IMR-90 (cell line): ENCODE results near the gene LEP. TPM values are rescaled to one million over a fixed set of nuclear protein-coding genes. Genes with fewer than 3 reads are reported as not detected.
A peak's percentile ranks its signal among the peaks of the same experiment; 100 is the strongest.

Source experiments
- ATAC-seq: fragments of 200-7000 bp; cut with Tn5 transposase; 2 replicates; pipeline ENCODE4 v1.9.1; 2020; ENCODE audit warnings: low read depth, mild to moderate bottlenecking, moderate library complexity
- BruUV-seq: library from RNA; stranded (reverse); fragments of 400-500 nt; replicated peaks from 2 replicates; lab custom pipeline; 2021; lab: Mats Ljungman, UMichigan
- CTCF ChIA-PET: fragments of 300-600 bp; formaldehyde crosslinking; extraction: SDS; loops from one replicate; lab custom pipeline; 2021; ENCODE audit warnings: antibody characterized with exemption; lab: Yijun Ruan, JAX
- POLR2A ChIA-PET: fragments of 300-600 bp; sonication (Branson Sonifier 250); formaldehyde crosslinking; loops from one replicate; lab custom pipeline; 2022; ENCODE audit warnings: antibody characterized with exemption; ENCODE audit not compliant: unreplicated experiment; lab: Charles Lee
- DNase-seq: peaks from one replicate; pipeline ENCODE4 v3.0.0; 2013
- H2AFZ ChIP-seq: replicated peaks from 2 replicates; pipeline ENCODE3; 2013; ENCODE audit warnings: low read length, mild to moderate bottlenecking; ENCODE audit not compliant: poor library complexity
- H2AK5ac ChIP-seq: 2 replicates; pipeline ENCODE4 v1.6.1; 2013; ENCODE audit warnings: low read depth, low read length, inconsistent platforms
- H2AK9ac ChIP-seq: replicated peaks from 2 replicates; pipeline ENCODE3; 2013; ENCODE audit warnings: mild to moderate bottlenecking, low read depth, low read length, moderate library complexity; ENCODE audit not compliant: poor library complexity
- H2BK120ac ChIP-seq: 2 replicates; pipeline ENCODE4 v1.6.1; 2013; ENCODE audit warnings: low read depth, low read length, inconsistent platforms
- H2BK15ac ChIP-seq: 3 replicates; pipeline ENCODE4 v1.6.1; 2013; ENCODE audit warnings: low read depth, low read length, inconsistent platforms
- H2BK20ac ChIP-seq: 2 replicates; pipeline ENCODE4 v1.6.1; 2013; ENCODE audit warnings: low read depth, mild to moderate bottlenecking, inconsistent platforms, low read length, moderate library complexity
- H2BK5ac ChIP-seq: 2 replicates; pipeline ENCODE4 v1.6.1; 2013; ENCODE audit warnings: mild to moderate bottlenecking, low read depth, low read length, inconsistent platforms; ENCODE audit not compliant: poor library complexity, severe bottlenecking
- H3K14ac ChIP-seq: replicated peaks from 2 replicates; pipeline ENCODE4 v1.6.1; 2013; ENCODE audit warnings: low read depth, low read length, inconsistent platforms
- H3K18ac ChIP-seq: 2 replicates; pipeline ENCODE4 v1.6.1; 2013; ENCODE audit warnings: low read depth, low read length, control low read depth
- H3K23ac ChIP-seq: 2 replicates; pipeline ENCODE4 v1.6.1; 2013; ENCODE audit warnings: low read depth, low read length, inconsistent platforms
- H3K27ac ChIP-seq: 2 replicates; pipeline ENCODE4 v1.5.1; 2013; ENCODE audit warnings: mild to moderate bottlenecking, control low read depth, low read length; ENCODE audit not compliant: insufficient read depth
- H3K27me3 ChIP-seq: 2 replicates; pipeline ENCODE4 v1.6.1; 2013; ENCODE audit warnings: low read length; ENCODE audit not compliant: control insufficient read depth, insufficient read depth
- H3K36me3 ChIP-seq: 2 replicates; pipeline ENCODE4 v1.6.1; 2013; ENCODE audit warnings: low read length, mixed read lengths; ENCODE audit not compliant: control insufficient read depth, insufficient read depth
- H3K4ac ChIP-seq: 2 replicates; pipeline ENCODE4 v1.6.1; 2013; ENCODE audit warnings: low read depth, low read length, inconsistent platforms
- H3K4me1 ChIP-seq: 2 replicates; pipeline ENCODE4 v1.6.1; 2013; ENCODE audit warnings: low read length, mixed read lengths; ENCODE audit not compliant: control insufficient read depth, insufficient read depth
- H3K4me2 ChIP-seq: 2 replicates; pipeline ENCODE4 v1.6.1; 2013; ENCODE audit warnings: low read depth, mild to moderate bottlenecking, control low read depth, low read length, moderate library complexity
- H3K4me3 ChIP-seq: 2 replicates; pipeline ENCODE4 v1.5.1; 2013; ENCODE audit warnings: low read depth, mild to moderate bottlenecking, control low read depth, low read length, moderate library complexity; ENCODE audit not compliant: insufficient read depth
- H3K56ac ChIP-seq: 2 replicates; pipeline ENCODE4 v1.6.1; 2013; ENCODE audit warnings: low read length, inconsistent platforms; ENCODE audit not compliant: insufficient read depth; ENCODE audit errors: extremely low read depth
- H3K79me1 ChIP-seq, 2 experiments: 2 replicates each; pipeline ENCODE4 v1.6.1; 2013; ENCODE audit warnings: low read length in 2 of 2, inconsistent platforms in 1 of 2, low read depth in 1 of 2
- H3K9ac ChIP-seq: 2 replicates; pipeline ENCODE4 v1.6.1; 2013; ENCODE audit warnings: low read depth, low read length, control low read depth
- H3K9me1 ChIP-seq: 2 replicates; pipeline ENCODE4 v1.6.1; 2013; ENCODE audit warnings: low read length, inconsistent platforms; ENCODE audit not compliant: insufficient read depth
- H3K9me3 ChIP-seq: 2 replicates; pipeline ENCODE4 v1.6.1; 2013; ENCODE audit warnings: low read length; ENCODE audit not compliant: control insufficient read depth, insufficient read depth
- H4K20me1 ChIP-seq: 2 replicates; pipeline ENCODE4 v1.6.1; 2013; ENCODE audit warnings: low read length, inconsistent platforms; ENCODE audit not compliant: insufficient read depth
- H4K5ac ChIP-seq: 2 replicates; pipeline ENCODE4 v1.6.1; 2013; ENCODE audit warnings: mild to moderate bottlenecking, low read depth, low read length, control low read depth
- H4K8ac ChIP-seq, 2 experiments: 2 replicates each; pipeline ENCODE4 v1.6.1; 2013; ENCODE audit warnings: low read depth in 2 of 2, low read length in 2 of 2, control low read depth in 1 of 2, inconsistent platforms in 1 of 2
- H4K91ac ChIP-seq: 2 replicates; pipeline ENCODE4 v1.6.1; 2013; ENCODE audit warnings: low read depth, low read length, inconsistent platforms; ENCODE audit not compliant: insufficient read depth
- NFE2L2 ChIP-seq: fragments of 150-350 bp; IDR thresholded peaks from 2 replicates; pipeline ENCODE4 v1.6.1; 2016; ENCODE audit warnings: low read depth, mild to moderate bottlenecking, low read length
- RFX5 ChIP-seq: IDR thresholded peaks from 2 replicates; pipeline ENCODE4 v1.8.0; 2012; ENCODE audit warnings: low read depth, mild to moderate bottlenecking, low read length, moderate library complexity
- SMC3 ChIP-seq: fragments of 150-350 bp; IDR thresholded peaks from 2 replicates; pipeline ENCODE4 v1.6.1; 2016; ENCODE audit warnings: low read depth, mild to moderate bottlenecking, antibody characterized with exemption, low read length, moderate library complexity
- WGBS, 2 experiments: methylation state at CpG; one replicate each; pipeline versions ENCODE4 v1.1.5 to v1.1.7; 2013; ENCODE audit warnings: missing lambda C conversion rate in 2 of 2; ENCODE audit not compliant: insufficient read length in 1 of 2; ENCODE audit errors: extremely low coverage in 2 of 2; 5-methylcytosine and 5-hydroxymethylcytosine counted together
- dilution Hi-C: fragments of 300-500 bp; cut with HindIII; formaldehyde crosslinking; loops from one replicate; pipeline ENCODE4 v1.14.3; 2018; ENCODE audit warnings: low sequenced_read_pairs; ENCODE audit not compliant: unreplicated experiment
- in situ Hi-C: fragments of 300-500 bp; cut with MboI; formaldehyde crosslinking; loops from 3 replicates; pipeline ENCODE4 v1.14.3; 2019; ENCODE audit warnings: low sequenced_read_pairs, inconsistent platforms, mixed read lengths
- intact Hi-C: fragments of 100-400 bp; cut with micrococcal nuclease; formaldehyde crosslinking; loops from 2 replicates; pipeline ENCODE4 v1.10.0; 2022
- polyA plus RNA-seq, 3 experiments: library from polyadenylated mRNA; depleted of rRNA; stranded (reverse); fragments of >200 nt; gene quantifications; 2 replicates each; pipeline ENCODE4 v1.2.3, GENCODE V29; 2012; ENCODE audit warnings: low replicate concordance in 1 of 3
- total RNA-seq: library from RNA; depleted of rRNA; stranded (reverse); fragments of >200 nt; gene quantifications from 2 replicates; pipeline ENCODE4 v1.2.3, GENCODE V29; 2012

The LEP gene
- total and polyA plus RNA-seq, 2 of the 4 experiments (the other 2 are of a cell fraction): not detected

DNA sequence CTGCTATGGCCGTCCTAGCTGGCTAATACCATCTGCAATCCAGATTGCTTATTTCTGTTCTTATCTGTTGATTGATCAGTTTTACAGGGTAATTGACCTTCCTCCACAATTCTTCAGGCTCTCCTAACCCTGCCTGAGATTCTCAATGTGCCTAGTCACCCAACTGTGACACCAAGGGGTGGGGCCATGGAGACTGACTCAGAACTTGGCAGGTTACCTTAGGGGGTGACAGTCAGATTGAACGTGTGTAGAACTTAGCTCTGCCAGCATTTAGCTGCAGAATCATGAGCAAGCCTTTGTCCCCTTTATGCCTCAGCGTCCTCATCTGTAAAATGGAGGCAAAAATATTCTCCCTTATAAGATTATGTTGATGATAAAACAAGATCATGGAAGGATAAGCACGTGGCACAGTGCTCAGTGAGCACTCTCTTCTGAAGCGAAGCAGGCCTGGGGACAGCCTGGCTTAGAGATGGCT, 19.1 kb upstream of the LEP start:
- BruUV-seq: no TSS peak
- Histone ChIP-seq H3K9me3 (no peaks in the 10 kb centered on the region), H3K36me3 (no peaks in the 10 kb centered on the region), H4K8ac (no peak overlapping the region), H3K79me1 (no peaks in the 10 kb centered on the region), H3K56ac (no peak overlapping the region), H2BK15ac (no peak overlapping the region), H2BK20ac (no peak overlapping the region), H3K4me3 (no peak overlapping the region), H2AK9ac (no peak overlapping the region), H3K4me1 (peaks cover 2% of the 10 kb centered on the region; the same call in 1 of the 2 replicates), H3K27me3 (peaks cover 32% of the 10 kb centered on the region), H3K18ac (no peak overlapping the region), H2BK5ac (no peak overlapping the region), H3K4ac (no peak overlapping the region), H3K9ac (no peak overlapping the region), H3K9me1 (peaks cover 10% of the 10 kb centered on the region), H3K27ac (no peak overlapping the region), H3K4me2 (no peak overlapping the region), H4K20me1 (no peaks in the 10 kb centered on the region), H2AK5ac (no peak overlapping the region), H4K5ac (no peak overlapping the region), H4K91ac (no peak overlapping the region), H3K14ac (no peak overlapping the region; the same call in 1 of the 2 replicates), H2BK120ac (no peak overlapping the region), H3K23ac (no peak overlapping the region), H2AFZ (no peak overlapping the region)
- POLR2A ChIA-PET: no interaction called here
- intact Hi-C loops: no loop called here
- CTCF ChIA-PET: interaction anchor here (1.7 kb wide), 1 partner anchor 12 kb away, joined by 6 read pairs; no protein-coding TSS in a partner anchor
- TF ChIP-seq RFX5 (no peak), SMC3 (no peak), NFE2L2 (peak; percentile 42; the same call in 1 of the 2 replicates)
- dilution Hi-C loops: no loop called here
- no CpG with 5 or more reads among the region's 5 CpGs for WGBS, 2 experiments
- peak; percentile 21 for ATAC-seq
- in situ Hi-C loops: no loop called here
- peak; percentile 48 for DNase-seq
